Central memory CD8-positive, alpha-beta T cell (primary cell): ENCODE data around the gene SYCE3.
"Not testable (repeated sequence)": the region's sequence is repeated elsewhere in the genome, so short reads cannot be mapped to it uniquely, and the experiment has no call there.

Source experiments
- ATAC-seq: fragments of 150-1000 bp; cut with Tn5 transposase; replicated peaks from 2 replicates; pipeline ENCODE4 v1.10.0; 2022; ENCODE audit warnings: mild to moderate bottlenecking, moderate FRiP score, moderate number of reproducible peaks; ENCODE audit not compliant: poor library complexity, severe bottlenecking; ENCODE audit errors: extremely low read depth
- DNase-seq, 2 donors: peaks; one replicate each; pipeline ENCODE4 v3.0.0; 2021; ENCODE audit warnings: low spot score in 2 of 2
- H3K27ac Mint-ChIP-seq: one replicate; pipeline ENCODE4 v1.8.0; 2022; ENCODE audit warnings: low read depth, mild to moderate bottlenecking, moderate library complexity, mixed read lengths
- H3K27me3 Mint-ChIP-seq: one replicate; pipeline ENCODE4 v1.8.0; 2022; ENCODE audit warnings: mixed read lengths
- H3K36me3 Mint-ChIP-seq: one replicate; pipeline ENCODE4 v1.8.0; 2022; ENCODE audit warnings: mild to moderate bottlenecking, moderate library complexity, mixed read lengths; ENCODE audit not compliant: insufficient read depth
- H3K4me1 Mint-ChIP-seq: one replicate; pipeline ENCODE4 v1.8.0; 2022; ENCODE audit warnings: mixed read lengths
- H3K4me3 Mint-ChIP-seq: one replicate; pipeline ENCODE4 v1.8.0; 2022; ENCODE audit warnings: mild to moderate bottlenecking, moderate library complexity, mixed read lengths
- H3K9me3 Mint-ChIP-seq: one replicate; pipeline ENCODE4 v1.8.0; 2022; ENCODE audit warnings: mixed read lengths

SYCE3 gene

DNA sequence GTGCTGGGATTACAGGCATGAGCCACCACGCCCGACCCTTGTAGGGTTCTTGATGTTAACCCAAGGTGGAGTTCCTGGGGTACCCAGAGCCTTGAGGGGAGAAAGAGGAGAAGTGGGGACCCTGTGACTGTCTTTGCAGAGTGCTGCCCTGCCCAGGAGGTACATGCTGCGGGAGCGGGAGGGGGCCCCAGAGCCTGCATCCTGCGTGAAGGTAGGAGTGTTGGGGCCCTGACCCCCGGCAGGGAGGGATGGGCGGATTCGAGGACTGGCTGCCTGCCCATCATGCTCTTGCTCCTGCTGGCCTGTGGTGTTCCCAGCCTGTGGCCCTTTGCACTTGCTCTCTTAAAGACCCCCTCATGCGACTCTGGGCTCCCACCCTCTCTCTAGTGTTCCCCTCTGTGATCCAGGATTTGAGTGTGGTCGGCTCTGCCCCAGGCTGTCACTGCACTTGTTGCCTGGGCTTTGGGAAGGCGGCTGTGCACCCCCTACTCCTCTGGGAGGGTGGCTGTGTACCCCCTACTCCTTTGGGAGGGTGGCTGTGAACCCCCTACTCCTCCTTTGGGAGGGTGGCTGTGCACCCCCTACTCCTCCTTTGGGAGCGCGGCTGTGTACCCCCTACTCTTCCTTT, 41.8 kb downstream of the SYCE3 start:
- H3K36me3 Mint-ChIP-seq: peaks cover 59% of the 10 kb centered on the region

DNA sequence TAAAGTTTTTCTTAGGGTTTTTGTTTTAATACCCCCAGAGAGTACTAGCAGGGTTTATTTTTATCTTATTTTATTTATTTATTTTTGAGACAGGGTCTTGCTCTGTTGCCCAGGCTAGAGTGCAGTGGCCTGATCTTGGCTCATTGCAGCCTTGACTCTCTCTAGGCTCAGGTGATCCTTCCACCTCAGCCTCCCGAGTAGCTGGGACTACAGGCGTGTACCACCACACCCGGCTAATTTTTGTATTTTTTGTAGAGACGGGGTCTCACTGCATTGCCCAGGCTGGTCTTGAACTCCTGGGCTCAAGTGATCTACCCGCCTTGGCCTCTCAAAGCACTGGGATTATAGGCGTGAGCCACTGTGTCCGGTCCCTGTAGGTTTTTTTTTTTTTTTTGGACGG, 42.5 kb downstream of the SYCE3 start:
- H3K4me3 Mint-ChIP-seq, H3K9me3 Mint-ChIP-seq, ATAC-seq, H3K27me3 Mint-ChIP-seq, H3K27ac Mint-ChIP-seq, DNase-seq: not testable (repeated sequence)
- Mint-ChIP-seq H3K36me3 (peaks cover 54% of the 10 kb centered on the region), H3K4me1 (peaks cover 21% of the 10 kb centered on the region)

More for the DNA sequence above, 41.8 kb downstream of the SYCE3 start:
- H3K27me3 Mint-ChIP-seq: no peaks in the 10 kb centered on the region
- DNase-seq (no peak), ATAC-seq (no peak)
- H3K9me3 Mint-ChIP-seq: no peaks in the 10 kb centered on the region
- H3K4me1 Mint-ChIP-seq: peaks cover 16% of the 10 kb centered on the region
- no peak overlapping the region for H3K4me3 Mint-ChIP-seq
- no peak overlapping the region for H3K27ac Mint-ChIP-seq

DNA sequence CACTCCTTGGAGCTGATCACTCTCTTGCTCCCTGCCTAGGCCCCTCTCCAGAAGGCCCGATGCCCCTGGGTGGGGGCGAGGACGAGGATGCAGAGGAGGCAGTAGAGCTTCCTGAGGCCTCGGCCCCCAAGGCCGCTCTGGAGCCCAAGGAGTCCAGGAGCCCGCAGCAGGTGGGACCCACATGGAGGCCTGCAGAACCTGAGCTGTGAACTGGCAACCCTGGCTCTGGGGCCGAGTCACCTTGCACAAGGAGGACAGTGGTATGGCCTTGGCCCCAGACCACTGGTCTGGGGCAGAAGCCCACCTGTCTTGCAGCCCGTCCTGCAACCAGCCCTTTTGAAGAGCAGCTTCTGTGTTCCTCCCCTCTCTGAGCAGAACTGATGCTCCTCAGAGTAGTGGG, 43.6 kb downstream of the SYCE3 start:
- no peaks in the 10 kb centered on the region for H3K27me3 Mint-ChIP-seq
- H3K4me1 Mint-ChIP-seq: peaks cover 12% of the 10 kb centered on the region
- DNase-seq: no peak
- H3K9me3 Mint-ChIP-seq: no peaks in the 10 kb centered on the region
- ATAC-seq: no peak
- H3K36me3 Mint-ChIP-seq: peaks cover 49% of the 10 kb centered on the region
- no peak overlapping the region for H3K27ac Mint-ChIP-seq
- H3K4me3 Mint-ChIP-seq: no peak overlapping the region

DNA sequence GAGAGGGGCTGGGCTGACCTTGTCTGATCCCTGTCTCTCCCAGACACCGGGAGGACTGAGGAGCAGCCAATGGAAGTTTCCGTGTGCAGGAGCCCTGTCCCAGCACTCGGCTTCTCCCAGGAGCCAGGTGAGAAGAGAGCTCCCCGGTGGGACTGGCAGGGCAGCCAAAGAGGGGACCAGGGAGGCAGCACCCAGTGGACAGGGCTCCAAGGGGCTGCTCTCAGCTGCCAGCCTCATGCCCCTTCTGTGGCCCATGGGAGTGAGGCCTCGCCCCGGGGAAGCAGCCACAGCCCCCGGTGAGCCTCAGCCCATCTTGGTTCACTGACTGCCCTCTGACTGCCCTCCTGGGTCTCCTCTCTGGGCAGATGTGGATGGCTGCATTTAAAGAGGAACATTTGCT, 44.1 kb downstream of the SYCE3 start:
- Mint-ChIP-seq H3K27me3 (no peaks in the 10 kb centered on the region), H3K36me3 (peaks cover 44% of the 10 kb centered on the region), H3K4me1 (peaks cover 11% of the 10 kb centered on the region), H3K4me3 (no peak overlapping the region), H3K9me3 (no peaks in the 10 kb centered on the region), H3K27ac (no peak overlapping the region)
- ATAC-seq (no peak), DNase-seq (no peak)

DNA sequence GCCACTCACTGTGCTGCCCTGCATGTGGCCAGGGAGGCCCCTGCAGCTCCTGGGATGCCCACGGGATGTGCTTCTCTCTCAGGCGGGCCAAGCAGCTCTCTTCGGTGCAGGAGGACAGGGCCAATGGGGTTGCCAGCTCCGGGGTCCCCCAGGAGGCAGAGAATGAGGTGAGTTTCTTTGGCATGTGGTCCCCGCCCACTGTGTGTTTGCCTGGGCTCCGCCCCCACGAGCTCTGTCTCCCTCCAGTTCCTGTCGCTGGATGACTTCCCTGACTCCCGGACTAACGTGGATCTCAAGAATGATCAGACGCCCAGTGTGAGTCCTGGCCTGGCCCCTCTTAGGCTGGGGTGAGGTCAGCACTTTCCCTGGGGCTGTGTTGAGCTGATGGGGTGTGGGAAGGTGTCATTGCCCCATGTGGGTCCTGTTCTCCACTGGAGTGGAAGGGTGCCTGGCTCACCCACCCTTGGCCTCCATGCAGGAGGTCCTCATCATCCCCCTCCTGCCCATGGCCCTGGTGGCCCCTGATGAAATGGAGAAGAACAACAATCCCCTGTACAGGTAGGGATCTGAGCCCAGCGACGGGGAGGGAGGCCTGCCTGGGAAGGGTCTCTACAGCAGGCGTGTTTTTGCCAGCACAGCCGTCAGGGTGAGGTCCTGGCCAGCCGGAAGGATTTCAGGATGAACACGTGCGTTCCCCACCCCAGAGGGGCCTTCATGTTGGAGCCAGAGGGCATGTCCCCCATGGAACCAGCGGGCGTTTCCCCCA, 45.0 kb downstream of the SYCE3 start:
- Mint-ChIP-seq H3K27ac (no peak overlapping the region), H3K36me3 (peaks cover 38% of the 10 kb centered on the region), H3K4me3 (no peak overlapping the region), H3K27me3 (no peaks in the 10 kb centered on the region), H3K4me1 (peaks cover 7% of the 10 kb centered on the region), H3K9me3 (no peaks in the 10 kb centered on the region)
- ATAC-seq: no peak
- no peak for DNase-seq

DNA sequence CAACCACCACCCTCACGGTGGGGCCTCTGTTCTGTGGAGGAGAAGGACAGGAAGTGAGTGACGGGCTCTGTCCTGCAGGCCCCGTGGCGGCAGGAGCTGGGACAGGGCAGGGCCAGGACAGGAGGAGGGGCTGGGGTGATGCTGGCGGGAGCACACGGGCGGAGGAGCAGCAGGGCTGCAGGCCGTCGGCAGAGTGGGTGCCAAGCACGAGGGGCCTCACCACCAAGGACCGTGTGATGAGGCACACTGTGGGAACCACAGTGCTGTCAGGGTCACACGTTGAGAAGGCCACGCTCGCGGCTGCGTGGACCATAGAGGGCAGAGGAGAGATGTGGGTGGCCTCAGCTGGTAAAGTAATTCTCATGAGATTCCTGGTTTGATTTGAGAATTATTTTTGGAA, 45.8 kb downstream of the SYCE3 start:
- Mint-ChIP-seq H3K4me3 (no peak overlapping the region), H3K36me3 (peaks cover 36% of the 10 kb centered on the region), H3K9me3 (no peaks in the 10 kb centered on the region), H3K4me1 (peaks cover 7% of the 10 kb centered on the region), H3K27me3 (no peaks in the 10 kb centered on the region), H3K27ac (no peak overlapping the region)
- DNase-seq (no peak), ATAC-seq (no peak)

DNA sequence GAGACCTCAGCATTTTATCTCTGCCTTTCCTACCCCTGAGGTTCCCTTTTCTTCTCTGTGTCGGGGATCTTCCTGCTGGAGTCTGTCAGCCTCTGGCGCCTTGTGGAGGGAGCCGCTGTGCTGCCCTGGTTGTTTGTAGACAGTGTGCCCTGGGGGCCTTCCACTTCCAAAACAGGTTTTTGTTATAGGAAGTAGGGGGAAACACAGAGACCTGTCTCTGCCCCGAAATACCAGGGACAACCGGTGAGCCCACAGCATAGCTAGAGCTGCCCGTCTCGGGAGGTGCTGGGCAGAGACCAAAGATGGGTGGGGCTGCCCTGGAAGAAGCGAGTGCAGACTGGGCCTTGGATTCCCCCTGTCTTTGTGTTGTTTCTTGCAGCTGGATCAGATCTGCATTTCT, 46.7 kb downstream of the SYCE3 start:
- no peak overlapping the region for H3K27ac Mint-ChIP-seq
- ATAC-seq: no peak
- peaks cover 7% of the 10 kb centered on the region for H3K4me1 Mint-ChIP-seq
- H3K36me3 Mint-ChIP-seq: peaks cover 38% of the 10 kb centered on the region
- no peak for DNase-seq
- no peaks in the 10 kb centered on the region for H3K9me3 Mint-ChIP-seq
- no peak overlapping the region for H3K4me3 Mint-ChIP-seq
- H3K27me3 Mint-ChIP-seq: no peaks in the 10 kb centered on the region

DNA sequence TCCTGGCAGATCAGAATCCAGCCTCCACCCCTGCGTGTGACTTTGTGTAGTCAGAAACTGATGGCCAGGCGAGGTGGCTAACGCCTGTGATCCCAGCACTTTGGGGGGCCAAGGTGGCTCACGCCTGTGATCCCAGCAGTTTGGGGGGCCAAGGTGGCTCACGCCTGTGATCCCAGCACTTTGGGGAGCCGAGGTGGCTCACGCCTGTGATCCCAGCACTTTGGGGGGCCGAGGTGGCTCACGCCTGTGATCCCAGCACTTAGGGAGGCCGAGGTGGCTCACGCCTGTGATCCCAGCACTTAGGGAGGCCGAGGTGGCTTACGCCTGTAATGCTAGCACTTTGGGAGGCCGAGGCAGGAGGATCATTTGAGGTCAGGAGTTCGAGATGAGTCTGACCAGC, 49.5 kb downstream of the SYCE3 start:
- Mint-ChIP-seq H3K4me3 (no peak overlapping the region), H3K36me3 (peaks cover 25% of the 10 kb centered on the region), H3K9me3 (no peaks in the 10 kb centered on the region), H3K4me1 (peaks cover 23% of the 10 kb centered on the region), H3K27me3 (no peaks in the 10 kb centered on the region), H3K27ac (no peak overlapping the region)
- DNase-seq: no peak
- ATAC-seq: no peak

DNA sequence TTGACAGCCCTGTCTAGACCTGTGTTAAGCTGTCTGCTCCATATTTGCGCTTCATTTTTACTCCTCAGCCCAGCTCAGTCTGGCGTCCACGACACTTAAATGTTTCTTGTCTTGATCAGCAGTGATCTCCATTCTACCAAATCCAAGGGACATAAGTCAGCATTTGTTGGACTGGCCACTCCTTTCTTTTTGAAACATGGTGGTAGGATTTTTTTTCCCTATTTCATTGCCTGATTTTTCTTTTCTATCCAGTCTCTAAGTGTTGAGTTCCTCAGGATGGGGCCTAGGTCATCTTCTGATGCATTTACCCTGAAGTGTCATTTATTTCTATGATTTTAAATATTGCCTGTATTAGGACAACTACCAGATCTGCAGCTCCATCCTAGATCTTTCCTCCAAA, 53.8 kb downstream of the SYCE3 start:
- H3K4me1 Mint-ChIP-seq: peaks cover 24% of the 10 kb centered on the region
- peak overlapping the region; percentile 88 for H3K27ac Mint-ChIP-seq
- peaks cover 13% of the 10 kb centered on the region for H3K36me3 Mint-ChIP-seq
- DNase-seq (no peak), ATAC-seq (no peak)
- no peaks in the 10 kb centered on the region for H3K9me3 Mint-ChIP-seq
- peak overlapping the region; percentile 94 for H3K4me3 Mint-ChIP-seq
- no peaks in the 10 kb centered on the region for H3K27me3 Mint-ChIP-seq

DNA sequence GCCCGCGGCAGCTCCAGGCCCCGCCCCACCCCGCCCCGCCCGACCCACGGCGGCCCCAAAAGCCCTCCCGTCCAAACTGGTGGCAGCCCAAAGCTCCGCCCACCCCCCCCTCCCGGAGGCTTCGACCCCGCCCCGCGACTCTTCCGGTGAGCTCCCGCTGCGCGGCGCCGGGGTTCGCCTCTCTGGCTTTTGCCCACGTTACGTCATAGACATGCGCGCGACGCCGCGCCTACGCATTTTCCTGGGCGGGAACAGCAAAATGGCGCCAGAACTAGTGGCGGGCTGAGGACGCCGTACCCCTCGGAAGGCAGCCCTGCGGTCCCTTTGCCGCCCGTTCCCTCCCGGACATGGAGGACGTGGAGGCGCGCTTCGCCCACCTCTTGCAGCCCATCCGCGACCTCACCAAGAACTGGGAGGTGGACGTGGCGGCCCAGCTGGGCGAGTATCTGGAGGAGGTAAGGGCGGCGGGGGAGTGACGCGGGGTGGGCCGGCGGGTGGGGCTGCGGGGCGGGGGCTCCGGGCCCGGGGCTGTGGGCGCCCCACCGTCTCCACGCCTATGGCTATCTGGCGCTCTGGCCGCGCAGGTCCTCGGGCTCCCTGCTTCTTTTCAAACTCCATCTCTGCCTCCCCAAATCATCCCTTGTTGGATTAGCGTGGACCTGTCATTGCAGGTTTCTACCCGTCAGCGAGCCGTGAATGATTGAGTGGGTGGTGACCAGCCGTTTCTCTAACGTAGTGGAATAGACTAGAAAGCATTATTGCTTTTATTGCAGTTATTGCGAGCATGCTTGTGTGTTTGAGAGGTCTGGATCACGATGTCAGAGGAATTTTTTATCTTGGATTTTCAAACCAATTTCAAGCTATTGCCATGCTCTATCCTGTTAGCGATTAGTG, 54.5 kb downstream of the SYCE3 start, which contains the start of gene NCAPH2:
Gene NCAPH2 (plus strand): TSS at position 234 of the 894 bp plus-strand sequence. CDS start 114 bp downstream, at position 348.
- Mint-ChIP-seq H3K27me3 (no peaks in the 10 kb centered on the region), H3K4me3 (peak within 1 kb of the TSS; percentile 94), H3K27ac (peak within 1 kb of the TSS; percentile 88), H3K9me3 (no peaks in the 10 kb centered on the region), H3K36me3 (peaks cover 13% of the 10 kb centered on the region), H3K4me1 (peaks cover 24% of the 10 kb centered on the region)
- ATAC-seq (peak; percentile 75), DNase-seq (peak; percentile 93 to 96)

DNA sequence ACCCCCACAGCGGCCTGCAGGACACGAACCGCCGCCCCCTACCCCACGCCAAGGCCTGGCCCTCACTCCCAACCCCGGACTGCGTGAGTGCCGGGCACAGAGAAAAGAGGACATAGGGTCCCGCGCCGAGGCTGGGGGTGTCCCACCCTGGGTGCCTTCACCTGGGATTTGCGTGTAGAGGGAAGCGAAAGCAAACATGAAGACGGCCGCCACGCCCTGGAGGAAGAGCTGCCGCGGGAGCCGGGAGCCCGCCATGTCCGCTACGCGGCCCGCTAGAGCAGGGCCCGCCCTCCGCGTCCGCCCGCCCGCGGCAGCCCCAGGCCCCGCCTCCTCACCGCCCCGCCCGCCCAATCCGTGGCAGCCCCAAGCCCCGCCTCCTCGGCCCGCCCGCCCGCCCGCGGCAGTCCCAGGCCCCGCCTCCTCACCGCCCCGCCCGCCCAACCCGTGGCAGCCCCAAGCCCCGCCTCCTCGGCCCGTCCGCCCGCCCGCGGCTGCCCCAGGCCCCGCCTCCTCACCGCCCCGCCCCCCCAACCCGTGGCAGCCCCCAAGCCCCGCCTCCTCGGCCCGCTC, 55.2 kb downstream of the SYCE3 start, which contains the start of gene LMF2:
Gene LMF2 (minus strand): TSS at position 282 of the 570 bp plus-strand sequence. CDS start 27 bp downstream, at position 255.
- Mint-ChIP-seq H3K27me3 (no peaks in the 10 kb centered on the region), H3K27ac (peak within 1 kb of the TSS; percentile 88), H3K4me3 (peak within 1 kb of the TSS; percentile 94), H3K36me3 (peaks cover 15% of the 10 kb centered on the region), H3K4me1 (peaks cover 24% of the 10 kb centered on the region), H3K9me3 (no peaks in the 10 kb centered on the region)
- DNase-seq (peak; percentile 80 to 89), ATAC-seq (peak; percentile 74)
